K562 (cell line): ENCODE data around the gene STAP1. TPM values are rescaled to one million over a fixed set of nuclear protein-coding genes. Genes with fewer than 3 reads are reported as not detected.

Experiments
- ARHGAP35 ChIP-seq: fragments of 450-650 bp; IDR thresholded peaks from 2 replicates; pipeline ENCODE4 v1.6.1; 2018; ENCODE audit not compliant: partially characterized antibody
- ARNT ChIP-seq, 2 experiments: fragments of 450-650 bp; IDR thresholded peaks; 2 replicates each; pipeline ENCODE4 v1.6.1; 2016; ENCODE audit warnings: mild to moderate bottlenecking in 1 of 2
- BCOR ChIP-seq: fragments of 450-650 bp; IDR thresholded peaks from 2 replicates; pipeline ENCODE4 v1.6.1; 2016
- DNMT1 ChIP-seq: fragments of 450-650 bp; IDR thresholded peaks from 2 replicates; pipeline ENCODE4 v1.6.1; 2016; ENCODE audit warnings: antibody characterized with exemption, mild to moderate bottlenecking
- ETS2 ChIP-seq: IDR thresholded peaks from 2 replicates; pipeline ENCODE4 v1.6.1; 2016; ENCODE audit warnings: borderline replicate concordance, missing genetic modification characterization, mild to moderate bottlenecking, moderate library complexity, missing compliant biosample characterization; ENCODE audit not compliant: poor library complexity, severe bottlenecking
- HNRNPH1 ChIP-seq: fragments of 200-400 bp; formaldehyde crosslinking; optimal IDR thresholded peaks from 2 replicates; pipeline ENCODE3; 2017; ENCODE audit warnings: low read depth, mild to moderate bottlenecking, low read length, moderate library complexity
- KHSRP ChIP-seq: fragments of 450-650 bp; IDR thresholded peaks from 2 replicates; pipeline ENCODE4 v1.6.1; 2017
- MAFK ChIP-seq: IDR thresholded peaks from 2 replicates; pipeline ENCODE4 v1.6.1; 2011; ENCODE audit warnings: low read length, improper control_type of control experiment
- MTA1 ChIP-seq: fragments of 450-650 bp; IDR thresholded peaks from 2 replicates; pipeline ENCODE4 v1.6.1; 2017; ENCODE audit warnings: borderline replicate concordance
- MXI1 ChIP-seq: IDR thresholded peaks from 2 replicates; pipeline ENCODE4 v1.6.1; 2011; ENCODE audit warnings: low read depth, mild to moderate bottlenecking, improper control_type of control experiment, low read length
- NBN ChIP-seq: fragments of 450-650 bp; IDR thresholded peaks from 2 replicates; pipeline ENCODE4 v1.6.1; 2016; ENCODE audit warnings: low read depth, mild to moderate bottlenecking
- NFE2L1 ChIP-seq: fragments of 450-650 bp; IDR thresholded peaks from 2 replicates; pipeline ENCODE4 v1.6.1; 2016; ENCODE audit warnings: missing genetic modification characterization, low read depth, mild to moderate bottlenecking, missing compliant biosample characterization, moderate library complexity, borderline replicate concordance
- NFYB ChIP-seq: IDR thresholded peaks from 2 replicates; pipeline ENCODE4 v1.6.1; 2011; ENCODE audit warnings: mild to moderate bottlenecking, moderate library complexity; ENCODE audit not compliant: insufficient read length; ENCODE audit errors: extremely low read depth
- NRF1 ChIP-seq, 2 experiments: fragments of 450-650 bp; IDR thresholded peaks in 1 of 2; conservative IDR thresholded peaks in 1 of 2; 2 replicates each; pipeline ENCODE4 v1.6.1; 2014; ENCODE audit warnings: mild to moderate bottlenecking in 2 of 2
- POLR2G ChIP-seq: fragments of 200-400 bp; formaldehyde crosslinking; IDR thresholded peaks from 2 replicates; pipeline ENCODE4 v1.6.1; 2017; ENCODE audit warnings: low read depth, mild to moderate bottlenecking, antibody characterized with exemption, low read length, moderate library complexity
- RBM25 ChIP-seq: fragments of 200-400 bp; formaldehyde crosslinking; IDR thresholded peaks from 2 replicates; pipeline ENCODE4 v1.6.1; 2018; ENCODE audit warnings: low read length, low read depth, moderate library complexity; ENCODE audit not compliant: severe bottlenecking
- ZBTB8A ChIP-seq: fragments of 450-650 bp; IDR thresholded peaks from 2 replicates; pipeline ENCODE4 v1.6.1; 2018; ENCODE audit warnings: mild to moderate bottlenecking, moderate library complexity; ENCODE audit not compliant: partially characterized antibody
- ZNF445 ChIP-seq: fragments of 250-450 bp; sonication (Bioruptor Pico); IDR thresholded peaks from 2 replicates; pipeline ENCODE4 v1.4.0; 2020; ENCODE audit warnings: low read depth, mild to moderate bottlenecking, moderate library complexity
- ZNF583 ChIP-seq: fragments of 250-450 bp; sonication (Bioruptor Pico); IDR thresholded peaks from 2 replicates; pipeline ENCODE4 v1.4.0; 2020
- ZNF586 ChIP-seq: fragments of 450-650 bp; formaldehyde crosslinking; conservative IDR thresholded peaks from 2 replicates; pipeline ENCODE4 v1.4.0; 2020; ENCODE audit warnings: mild to moderate bottlenecking, moderate library complexity
- polyA plus RNA-seq, 8 experiments: library from polyadenylated mRNA; depleted of rRNA in 4 of 8; stranded (reverse) in 5 of 8; unstranded in 3 of 8; fragments of >200 nt; fragmentation: Nextera tagmentation in 2 of 8; fragmentation: Illumina TruSeq in 1 of 8; extraction: Ambion mirVana in 2 of 8; extraction: Trizol in 1 of 8; gene quantifications; 2 replicates each; pipeline versions ENCODE4 v1.2.1 to v1.2.3, GENCODE V29; 2011 to 2014; ENCODE audit warnings: inconsistent platforms in 1 of 8, missing spikeins in 1 of 8
- total RNA-seq, 7 experiments: library from RNA; depleted of rRNA in 6 of 7; stranded (reverse); fragments of >200 nt in 6 of 7; fragmentation: Illumina TruSeq in 2 of 7; extraction: Trizol in 2 of 7; gene quantifications; 2 replicates each; pipeline versions ENCODE4 v1.2.1 to v1.2.3, GENCODE V29; 2011 to 2021; ENCODE audit warnings: low replicate concordance in 1 of 7
- TF ChIP-seq, protein P1 (sequence below): fragments of 250-450 bp; sonication (Bioruptor Pico); IDR thresholded peaks from 2 replicates; pipeline ENCODE4 v1.9.0; 2021; ENCODE audit warnings: mild to moderate bottlenecking, inconsistent platforms
- TF ChIP-seq, protein P2 (sequence below): sonication (generic); formaldehyde crosslinking; IDR thresholded peaks from 2 replicates; pipeline ENCODE4 v1.8.0; 2022; ENCODE audit warnings: mild to moderate bottlenecking, missing genetic modification reagents
- TF ChIP-seq, protein P3 (sequence below): sonication (generic); formaldehyde crosslinking; IDR thresholded peaks from 2 replicates; pipeline ENCODE4 v1.4.0; 2020; ENCODE audit warnings: mild to moderate bottlenecking, missing genetic modification reagents

The STAP1 gene
- total and polyA plus RNA-seq, 9 of the 15 experiments (the other 6 are each of a cell fraction or from before 2014, with no cell fraction given) = 0.50 to 5.6 (median 1.4) TPM

DNA sequence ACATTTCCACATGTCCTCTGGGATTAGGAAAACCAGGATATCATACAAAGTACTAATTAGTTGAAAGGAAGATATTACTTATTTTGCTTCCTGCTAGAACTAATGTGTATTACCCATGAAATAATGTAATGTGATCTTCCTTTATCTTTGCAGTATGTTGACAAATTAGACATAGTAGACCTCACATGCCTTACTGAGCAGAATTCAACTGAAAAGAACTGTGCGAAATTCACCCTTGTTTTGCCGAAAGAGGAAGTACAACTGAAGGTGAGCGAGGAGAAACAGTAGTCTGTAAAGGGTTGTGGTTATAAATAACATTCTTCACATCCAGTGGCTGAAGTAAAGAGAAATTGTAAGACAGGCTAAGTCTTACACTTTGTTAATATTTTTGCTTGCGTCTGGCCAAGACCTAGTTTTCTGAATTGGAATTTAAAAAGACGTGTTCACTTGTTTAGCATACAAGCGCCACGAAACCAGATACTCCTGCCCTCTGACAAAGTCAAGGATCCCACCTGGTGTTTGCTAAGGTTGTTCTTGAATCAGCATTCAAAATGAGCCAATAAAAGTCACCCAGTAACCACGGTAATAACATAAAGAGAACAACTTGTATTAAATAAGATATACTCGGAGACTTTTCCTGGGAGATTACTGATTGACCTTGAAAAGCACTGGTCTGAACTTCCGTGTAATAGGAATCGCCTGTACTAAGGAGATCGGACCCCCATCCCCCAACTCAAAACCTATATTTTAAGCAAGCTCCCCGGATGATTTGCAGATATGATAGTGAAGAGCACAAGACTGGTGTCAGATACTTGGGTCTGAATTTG is 16.9 kb downstream of the STAP1 start (continued):
- TF ChIP-seq NBN (peak; percentile 49; the same call in 1 of the 2 replicates), POLR2G (no peak), ARNT (IDR thresholded peaks at IDR 0.05) (no peak), MXI1 (no peak), ZNF586 (no peak), NFE2L1 (no peak), MTA1 (no peak), ZBTB8A (no peak), BCOR (no peak), ETS2 (no peak), RBM25 (no peak), ZNF445 (CRISPR knock-in tag) (no peak), ARHGAP35 (no peak), KHSRP (no peak), NRF1 (conservative IDR thresholded peaks at IDR 0.05 in 1 of 2, IDR thresholded peaks at IDR 0.05 in 1 of 2) (0 out of 4 replicates have a peak, but pooled peaks of 1 of the 2 experiments have one; percentile 8), HNRNPH1 (no peak), ZNF583 (CRISPR knock-in tag) (no peak), DNMT1 (no peak), NFYB (no peak), MAFK (no peak)
- TF ChIP-seq, protein P1, sequence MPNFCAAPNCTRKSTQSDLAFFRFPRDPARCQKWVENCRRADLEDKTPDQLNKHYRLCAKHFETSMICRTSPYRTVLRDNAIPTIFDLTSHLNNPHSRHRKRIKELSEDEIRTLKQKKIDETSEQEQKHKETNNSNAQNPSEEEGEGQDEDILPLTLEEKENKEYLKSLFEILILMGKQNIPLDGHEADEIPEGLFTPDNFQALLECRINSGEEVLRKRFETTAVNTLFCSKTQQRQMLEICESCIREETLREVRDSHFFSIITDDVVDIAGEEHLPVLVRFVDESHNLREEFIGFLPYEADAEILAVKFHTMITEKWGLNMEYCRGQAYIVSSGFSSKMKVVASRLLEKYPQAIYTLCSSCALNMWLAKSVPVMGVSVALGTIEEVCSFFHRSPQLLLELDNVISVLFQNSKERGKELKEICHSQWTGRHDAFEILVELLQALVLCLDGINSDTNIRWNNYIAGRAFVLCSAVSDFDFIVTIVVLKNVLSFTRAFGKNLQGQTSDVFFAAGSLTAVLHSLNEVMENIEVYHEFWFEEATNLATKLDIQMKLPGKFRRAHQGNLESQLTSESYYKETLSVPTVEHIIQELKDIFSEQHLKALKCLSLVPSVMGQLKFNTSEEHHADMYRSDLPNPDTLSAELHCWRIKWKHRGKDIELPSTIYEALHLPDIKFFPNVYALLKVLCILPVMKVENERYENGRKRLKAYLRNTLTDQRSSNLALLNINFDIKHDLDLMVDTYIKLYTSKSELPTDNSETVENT (CRISPR knock-in tag) = no peak
- TF ChIP-seq, protein P2, sequence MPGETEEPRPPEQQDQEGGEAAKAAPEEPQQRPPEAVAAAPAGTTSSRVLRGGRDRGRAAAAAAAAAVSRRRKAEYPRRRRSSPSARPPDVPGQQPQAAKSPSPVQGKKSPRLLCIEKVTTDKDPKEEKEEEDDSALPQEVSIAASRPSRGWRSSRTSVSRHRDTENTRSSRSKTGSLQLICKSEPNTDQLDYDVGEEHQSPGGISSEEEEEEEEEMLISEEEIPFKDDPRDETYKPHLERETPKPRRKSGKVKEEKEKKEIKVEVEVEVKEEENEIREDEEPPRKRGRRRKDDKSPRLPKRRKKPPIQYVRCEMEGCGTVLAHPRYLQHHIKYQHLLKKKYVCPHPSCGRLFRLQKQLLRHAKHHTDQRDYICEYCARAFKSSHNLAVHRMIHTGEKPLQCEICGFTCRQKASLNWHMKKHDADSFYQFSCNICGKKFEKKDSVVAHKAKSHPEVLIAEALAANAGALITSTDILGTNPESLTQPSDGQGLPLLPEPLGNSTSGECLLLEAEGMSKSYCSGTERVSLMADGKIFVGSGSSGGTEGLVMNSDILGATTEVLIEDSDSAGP (CRISPR knock-in tag) = no peak
- TF ChIP-seq, protein P3, sequence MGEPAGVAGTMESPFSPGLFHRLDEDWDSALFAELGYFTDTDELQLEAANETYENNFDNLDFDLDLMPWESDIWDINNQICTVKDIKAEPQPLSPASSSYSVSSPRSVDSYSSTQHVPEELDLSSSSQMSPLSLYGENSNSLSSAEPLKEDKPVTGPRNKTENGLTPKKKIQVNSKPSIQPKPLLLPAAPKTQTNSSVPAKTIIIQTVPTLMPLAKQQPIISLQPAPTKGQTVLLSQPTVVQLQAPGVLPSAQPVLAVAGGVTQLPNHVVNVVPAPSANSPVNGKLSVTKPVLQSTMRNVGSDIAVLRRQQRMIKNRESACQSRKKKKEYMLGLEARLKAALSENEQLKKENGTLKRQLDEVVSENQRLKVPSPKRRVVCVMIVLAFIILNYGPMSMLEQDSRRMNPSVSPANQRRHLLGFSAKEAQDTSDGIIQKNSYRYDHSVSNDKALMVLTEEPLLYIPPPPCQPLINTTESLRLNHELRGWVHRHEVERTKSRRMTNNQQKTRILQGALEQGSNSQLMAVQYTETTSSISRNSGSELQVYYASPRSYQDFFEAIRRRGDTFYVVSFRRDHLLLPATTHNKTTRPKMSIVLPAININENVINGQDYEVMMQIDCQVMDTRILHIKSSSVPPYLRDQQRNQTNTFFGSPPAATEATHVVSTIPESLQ (CRISPR knock-in tag) = no peak
